NB4 (cell line): ENCODE data around the gene MOB3C.

Experiments used
- DNase-seq: peaks from one replicate; pipeline ENCODE4 v3.0.0; 2010; ENCODE audit warnings: low read depth
- H3K4me3 ChIP-seq: one replicate; pipeline ENCODE4 v1.5.1; 2011; ENCODE audit warnings: mild to moderate bottlenecking, low read depth, low read length, moderate library complexity
- CTCF ChIP-seq: IDR thresholded peaks from one replicate; pipeline ENCODE4 v1.5.1; 2012; ENCODE audit warnings: low read depth, low read length
- MYC ChIP-seq: IDR thresholded peaks from 2 replicates; pipeline ENCODE4 v1.6.1; 2011; ENCODE audit warnings: low read depth, low read length
- POLR2A ChIP-seq: IDR thresholded peaks from 2 replicates; pipeline ENCODE4 v1.6.1; 2011; ENCODE audit warnings: mild to moderate bottlenecking; ENCODE audit not compliant: insufficient read length; ENCODE audit errors: extremely low read depth
- TF ChIP-seq, protein P1 (sequence below): IDR thresholded peaks from 2 replicates; pipeline ENCODE4 v1.6.1; 2011; ENCODE audit warnings: low read depth, low read length

Gene MOB3C

GRCh38 chr1:46571691-46572225, 44.9 kb downstream of the MOB3C start:
- TF ChIP-seq CTCF = no peak
- TF ChIP-seq POLR2A = no peak
- no peak for TF ChIP-seq MYC
- TF ChIP-seq, protein P1, sequence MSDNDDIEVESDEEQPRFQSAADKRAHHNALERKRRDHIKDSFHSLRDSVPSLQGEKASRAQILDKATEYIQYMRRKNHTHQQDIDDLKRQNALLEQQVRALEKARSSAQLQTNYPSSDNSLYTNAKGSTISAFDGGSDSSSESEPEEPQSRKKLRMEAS = no peak
- DNase-seq = no peak
- no peak overlapping the region for H3K4me3 ChIP-seq

GRCh38 chr1:46569884-46570725, 46.5 kb downstream of the MOB3C start:
- H3K4me3 ChIP-seq = no peak overlapping the region
- no peak for TF ChIP-seq MYC
- TF ChIP-seq, protein P1 = no peak
- no peak for TF ChIP-seq CTCF
- no peak for TF ChIP-seq POLR2A
- DNase-seq = no peak

DNA sequence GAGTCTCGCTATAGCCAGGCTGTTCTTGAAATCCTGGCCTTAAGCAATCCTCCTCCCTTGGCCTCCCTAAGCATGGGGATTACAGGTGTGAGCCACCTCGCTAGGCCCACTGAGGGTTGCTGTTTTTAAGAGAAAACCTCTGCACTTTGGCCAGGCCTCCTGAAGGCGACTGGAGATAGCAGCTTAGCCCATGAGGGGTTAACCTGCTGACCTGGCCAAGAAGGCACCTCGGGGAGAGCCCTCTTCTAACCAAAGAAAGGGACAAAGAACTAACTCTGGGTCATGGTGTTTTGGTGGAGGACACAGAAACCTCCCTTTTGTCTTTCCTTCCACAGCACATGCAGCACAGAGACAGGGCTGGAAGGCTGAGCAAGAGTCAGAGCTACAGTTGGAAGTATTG, 47.5 kb downstream of the MOB3C start:
- no peak for DNase-seq
- H3K4me3 ChIP-seq = no peak overlapping the region
- TF ChIP-seq POLR2A = no peak
- TF ChIP-seq, protein P1 = no peak

DNA sequence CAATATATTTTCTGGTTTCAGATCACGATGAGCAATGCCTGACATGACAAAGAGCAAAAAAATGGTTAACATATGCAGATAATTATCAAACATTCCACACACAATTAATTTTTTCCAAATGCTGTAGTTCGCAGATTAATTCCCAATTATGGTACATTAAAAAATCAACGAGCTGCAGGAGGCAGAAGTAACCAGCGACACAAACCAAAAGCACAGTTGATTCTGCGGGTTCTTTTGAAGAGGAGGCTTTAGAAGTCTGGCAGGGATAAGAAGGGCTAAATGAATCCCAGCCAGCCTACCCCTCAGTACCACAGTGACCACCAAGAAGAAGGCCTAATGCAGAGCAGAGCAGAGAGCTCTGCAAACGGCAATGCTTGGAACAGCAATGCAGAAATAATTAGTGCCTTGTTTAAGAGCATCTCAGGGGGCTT, 48.1 kb downstream of the MOB3C start:
- H3K4me3 ChIP-seq = no peak overlapping the region
- DNase-seq = no peak
- TF ChIP-seq POLR2A (no peak), CTCF (no peak)

DNA sequence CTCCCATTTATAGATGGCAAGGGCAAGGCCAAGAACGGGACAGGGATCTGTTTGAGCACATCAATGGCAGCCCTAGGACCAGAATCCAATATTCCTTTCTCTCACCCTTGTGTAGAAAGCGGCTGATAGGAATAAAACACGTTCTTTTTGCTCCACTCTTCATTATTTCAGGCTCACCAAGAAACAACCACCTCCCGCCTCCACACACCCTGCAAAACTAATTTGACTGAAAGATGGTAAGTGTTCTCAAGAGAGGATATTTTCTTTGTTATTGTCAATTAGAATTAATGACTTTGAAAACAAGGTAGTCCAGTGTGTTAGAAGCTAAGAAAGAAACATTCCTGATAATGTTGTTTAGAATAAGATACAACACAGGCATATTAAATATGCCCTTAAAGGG, 53.3 kb downstream of the MOB3C start:
- H3K4me3 ChIP-seq = no peak overlapping the region
- no peak for DNase-seq
- TF ChIP-seq MYC (no peak), POLR2A (no peak), CTCF (no peak)
- TF ChIP-seq, protein P1 = no peak

GRCh38 chr1:46562498-46562897, 54.1 kb downstream of the MOB3C start:
- DNase-seq = no peak
- H3K4me3 ChIP-seq = no peak overlapping the region
- TF ChIP-seq CTCF (no peak), MYC (no peak), POLR2A (no peak)
- TF ChIP-seq, protein P1 = no peak
